ENCODE results near the gene RASA4B.

DNA sequence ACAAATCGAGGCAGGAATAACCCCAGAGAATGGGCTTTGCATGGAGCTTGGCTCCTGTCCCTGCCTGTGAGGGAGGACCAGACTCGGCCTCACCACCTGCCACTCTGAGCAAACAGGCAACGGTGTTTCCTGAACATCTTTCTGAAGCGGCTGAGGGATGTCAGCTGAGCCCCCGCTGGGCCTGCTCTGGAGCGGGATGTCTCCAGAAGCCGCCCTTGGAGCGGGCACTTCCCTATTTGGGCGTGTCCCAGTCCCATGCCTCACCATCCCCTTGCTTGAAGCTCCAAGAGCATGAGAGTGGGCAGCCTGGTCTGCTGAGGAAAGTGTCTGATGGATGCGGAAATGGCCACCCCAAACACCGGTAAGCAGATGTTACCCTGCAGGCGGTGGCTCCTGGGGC lies 63.1 kb downstream of the RASA4B start:
- TF ChIP-seq, protein P1, sequence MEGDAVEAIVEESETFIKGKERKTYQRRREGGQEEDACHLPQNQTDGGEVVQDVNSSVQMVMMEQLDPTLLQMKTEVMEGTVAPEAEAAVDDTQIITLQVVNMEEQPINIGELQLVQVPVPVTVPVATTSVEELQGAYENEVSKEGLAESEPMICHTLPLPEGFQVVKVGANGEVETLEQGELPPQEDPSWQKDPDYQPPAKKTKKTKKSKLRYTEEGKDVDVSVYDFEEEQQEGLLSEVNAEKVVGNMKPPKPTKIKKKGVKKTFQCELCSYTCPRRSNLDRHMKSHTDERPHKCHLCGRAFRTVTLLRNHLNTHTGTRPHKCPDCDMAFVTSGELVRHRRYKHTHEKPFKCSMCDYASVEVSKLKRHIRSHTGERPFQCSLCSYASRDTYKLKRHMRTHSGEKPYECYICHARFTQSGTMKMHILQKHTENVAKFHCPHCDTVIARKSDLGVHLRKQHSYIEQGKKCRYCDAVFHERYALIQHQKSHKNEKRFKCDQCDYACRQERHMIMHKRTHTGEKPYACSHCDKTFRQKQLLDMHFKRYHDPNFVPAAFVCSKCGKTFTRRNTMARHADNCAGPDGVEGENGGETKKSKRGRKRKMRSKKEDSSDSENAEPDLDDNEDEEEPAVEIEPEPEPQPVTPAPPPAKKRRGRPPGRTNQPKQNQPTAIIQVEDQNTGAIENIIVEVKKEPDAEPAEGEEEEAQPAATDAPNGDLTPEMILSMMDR (IDR thresholded peaks at IDR 0.05), result no peak
- TF ChIP-seq POLR2A (IDR thresholded peaks at IDR 0.05), result no peak

Data from thyroid gland (tissue), 4 donors.